ENCODE measurements around the gene CANX. TPM values are rescaled to one million over a fixed set of nuclear protein-coding genes. Genes with fewer than 3 reads are reported as not detected.

CANX gene
- total and polyA plus RNA-seq, 9 of the 15 experiments (the other 6 are each of a cell fraction or from before 2014, with no cell fraction given), result 155 to 893 (median 589) TPM

- H3K27me3 ChIP-seq (ENCODE audit: control insufficient read depth in 2 of 2, insufficient read depth in 2 of 2, low read length in 2 of 2), result no peaks in the 10 kb centered on the region
- peaks cover 13 to 18% of the 10 kb centered on the region in 2 experiments for H3K4me1 ChIP-seq (replicated peaks in 1 of 2; ENCODE audit: control insufficient read depth in 2 of 2, insufficient read depth in 2 of 2, low read length in 2 of 2)
- in situ Hi-C loops (cut with MboI) (no loop called here), intact Hi-C loops (cut with micrococcal nuclease) (no loop called here)
- no peaks in the 10 kb centered on the region for H3K9me3 ChIP-seq (replicated peaks; ENCODE audit: control insufficient read depth, insufficient read depth, low read depth, low read length)
- DNase-seq (ENCODE audit: extremely low read depth in 1 of 4, low spot score in 3 of 4) (no peak), FAIRE-seq (no peak), ATAC-seq (no peak)
- peaks cover 64% of the 10 kb centered on the region for H3K36me3 ChIP-seq (ENCODE audit: control insufficient read depth, insufficient read depth, low read length)
- H4K20me1 ChIP-seq (replicated peaks; ENCODE audit: control insufficient read depth, insufficient read depth, low read length), result no peaks in the 10 kb centered on the region
- no peaks in the 10 kb centered on the region for H3K9me1 ChIP-seq (ENCODE audit: control insufficient read depth, insufficient read depth, low read length)
- peaks cover 28% of the 10 kb centered on the region for H3K79me2 ChIP-seq (ENCODE audit: control insufficient read depth, insufficient read depth, low read length)
- ChIA-PET POLR2A (interaction anchor here (0.6 to 2.7 kb wide), 6 partner anchors 9 to 49 kb away, joined by 3 to 14 read pairs (median 6); no protein-coding TSS in a partner anchor), CTCF (ENCODE audit: low intra/inter-chr PET ratio) (no interaction called here)
- H2AFZ ChIP-seq (ENCODE audit: low read depth, low read length), result no peak overlapping the region
- peak overlapping the region; percentile 71; the same call in 2 of the 3 replicates for H3K27ac ChIP-seq (ENCODE audit: extremely low read depth, low read depth, low read length)
- no peak overlapping the region for H3K4me3 ChIP-seq
- WGBS (ENCODE audit: insufficient coverage, low coverage, missing lambda C conversion rate), result 16% methylated on average over 3 of the region's 3 CpGs
- no peak overlapping the region for H3K4me2 ChIP-seq (ENCODE audit: insufficient read depth, low read length)
- BruUV-seq (replicated peaks), result no TSS peak
- no peak overlapping the region; a peak in 1 of 4 replicates for H3K9ac ChIP-seq (ENCODE audit: insufficient read depth in 1 of 2, low read depth in 2 of 2, low read length in 2 of 2)
- TF ChIP-seq FOXP1 (CRISPR knock-in tag; IDR thresholded peaks at IDR 0.05) (no peak), PKNOX1 (IDR thresholded peaks at IDR 0.05) (peak; percentile 46; the same call in 1 of the 2 replicates), ZNF766 (CRISPR knock-in tag; conservative IDR thresholded peaks at IDR 0.05) (no peak), ZFP30 (CRISPR knock-in tag; IDR thresholded peaks at IDR 0.05; ENCODE audit: borderline replicate concordance) (no peak), FUS (optimal IDR thresholded peaks at IDR 0.05; ENCODE audit: low read depth, low read length) (no peak), MEIS2 (IDR thresholded peaks at IDR 0.05; ENCODE audit: partially characterized antibody) (peak; percentile 79), ZBED1 (IDR thresholded peaks at IDR 0.05) (no peak)
- TF ChIP-seq, protein P1, sequence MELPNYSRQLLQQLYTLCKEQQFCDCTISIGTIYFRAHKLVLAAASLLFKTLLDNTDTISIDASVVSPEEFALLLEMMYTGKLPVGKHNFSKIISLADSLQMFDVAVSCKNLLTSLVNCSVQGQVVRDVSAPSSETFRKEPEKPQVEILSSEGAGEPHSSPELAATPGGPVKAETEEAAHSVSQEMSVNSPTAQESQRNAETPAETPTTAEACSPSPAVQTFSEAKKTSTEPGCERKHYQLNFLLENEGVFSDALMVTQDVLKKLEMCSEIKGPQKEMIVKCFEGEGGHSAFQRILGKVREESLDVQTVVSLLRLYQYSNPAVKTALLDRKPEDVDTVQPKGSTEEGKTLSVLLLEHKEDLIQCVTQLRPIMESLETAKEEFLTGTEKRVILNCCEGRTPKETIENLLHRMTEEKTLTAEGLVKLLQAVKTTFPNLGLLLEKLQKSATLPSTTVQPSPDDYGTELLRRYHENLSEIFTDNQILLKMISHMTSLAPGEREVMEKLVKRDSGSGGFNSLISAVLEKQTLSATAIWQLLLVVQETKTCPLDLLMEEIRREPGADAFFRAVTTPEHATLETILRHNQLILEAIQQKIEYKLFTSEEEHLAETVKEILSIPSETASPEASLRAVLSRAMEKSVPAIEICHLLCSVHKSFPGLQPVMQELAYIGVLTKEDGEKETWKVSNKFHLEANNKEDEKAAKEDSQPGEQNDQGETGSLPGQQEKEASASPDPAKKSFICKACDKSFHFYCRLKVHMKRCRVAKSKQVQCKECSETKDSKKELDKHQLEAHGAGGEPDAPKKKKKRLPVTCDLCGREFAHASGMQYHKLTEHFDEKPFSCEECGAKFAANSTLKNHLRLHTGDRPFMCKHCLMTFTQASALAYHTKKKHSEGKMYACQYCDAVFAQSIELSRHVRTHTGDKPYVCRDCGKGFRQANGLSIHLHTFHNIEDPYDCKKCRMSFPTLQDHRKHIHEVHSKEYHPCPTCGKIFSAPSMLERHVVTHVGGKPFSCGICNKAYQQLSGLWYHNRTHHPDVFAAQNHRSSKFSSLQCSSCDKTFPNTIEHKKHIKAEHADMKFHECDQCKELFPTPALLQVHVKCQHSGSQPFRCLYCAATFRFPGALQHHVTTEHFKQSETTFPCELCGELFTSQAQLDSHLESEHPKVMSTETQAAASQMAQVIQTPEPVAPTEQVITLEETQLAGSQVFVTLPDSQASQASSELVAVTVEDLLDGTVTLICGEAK (IDR thresholded peaks at IDR 0.05), result peak; percentile 81
- TF ChIP-seq, protein P1 (CRISPR knock-in tag; IDR thresholded peaks at IDR 0.05), result no peak
- TF ChIP-seq, protein P2, sequence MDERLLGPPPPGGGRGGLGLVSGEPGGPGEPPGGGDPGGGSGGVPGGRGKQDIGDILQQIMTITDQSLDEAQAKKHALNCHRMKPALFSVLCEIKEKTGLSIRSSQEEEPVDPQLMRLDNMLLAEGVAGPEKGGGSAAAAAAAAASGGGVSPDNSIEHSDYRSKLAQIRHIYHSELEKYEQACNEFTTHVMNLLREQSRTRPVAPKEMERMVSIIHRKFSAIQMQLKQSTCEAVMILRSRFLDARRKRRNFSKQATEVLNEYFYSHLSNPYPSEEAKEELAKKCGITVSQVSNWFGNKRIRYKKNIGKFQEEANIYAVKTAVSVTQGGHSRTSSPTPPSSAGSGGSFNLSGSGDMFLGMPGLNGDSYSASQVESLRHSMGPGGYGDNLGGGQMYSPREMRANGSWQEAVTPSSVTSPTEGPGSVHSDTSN (CRISPR knock-in tag; IDR thresholded peaks at IDR 0.05; ENCODE audit: low read depth), result no peak
- TF ChIP-seq, protein P2 (tag; conservative IDR thresholded peaks at IDR 0.05; ENCODE audit: low read depth), result peak; percentile 47
Measured at GRCh38 chr5:179730356-179730755, 31.6 kb downstream of the CANX start.
